AG09319 (cell line): ENCODE measurements around the gene PGBD5.

Experiments
- DNase-seq: peaks from one replicate; pipeline ENCODE4 v3.0.0-alpha.2; 2010; ENCODE audit warnings: low read depth; ENCODE audit errors: extremely low read depth
- TF ChIP-seq, protein P1 (sequence below): IDR thresholded peaks from 2 replicates; pipeline ENCODE4 v1.5.1; 2011; ENCODE audit warnings: low read depth, mild to moderate bottlenecking, inconsistent platforms, low read length, moderate library complexity

PGBD5 gene

DNA sequence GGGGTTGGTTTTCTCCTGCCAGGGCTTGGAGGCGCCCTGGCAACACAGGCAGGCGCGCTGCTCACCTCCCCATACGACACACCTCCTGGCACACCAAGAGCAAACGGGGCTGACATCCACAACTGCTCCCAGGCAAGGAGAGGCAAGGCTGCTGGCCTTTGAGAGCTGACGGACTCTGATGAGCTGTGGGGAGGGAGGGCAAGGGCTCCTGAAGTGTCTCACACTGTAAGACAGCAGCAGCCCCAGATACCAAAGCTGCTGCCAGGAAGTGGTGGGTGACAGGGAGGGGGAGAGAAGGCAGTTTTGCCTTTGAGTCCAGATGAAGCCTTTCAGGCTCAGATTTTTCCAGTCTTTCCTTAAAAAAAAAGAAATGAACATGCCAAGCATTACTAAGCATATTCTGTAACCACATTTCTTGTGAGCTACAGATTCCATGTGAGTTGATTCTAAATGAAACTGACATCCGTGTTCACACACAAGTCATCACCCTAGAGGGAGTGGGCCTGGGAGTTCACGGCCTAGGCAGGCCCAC, 24.3 kb downstream of the PGBD5 start:
- TF ChIP-seq, protein P1, sequence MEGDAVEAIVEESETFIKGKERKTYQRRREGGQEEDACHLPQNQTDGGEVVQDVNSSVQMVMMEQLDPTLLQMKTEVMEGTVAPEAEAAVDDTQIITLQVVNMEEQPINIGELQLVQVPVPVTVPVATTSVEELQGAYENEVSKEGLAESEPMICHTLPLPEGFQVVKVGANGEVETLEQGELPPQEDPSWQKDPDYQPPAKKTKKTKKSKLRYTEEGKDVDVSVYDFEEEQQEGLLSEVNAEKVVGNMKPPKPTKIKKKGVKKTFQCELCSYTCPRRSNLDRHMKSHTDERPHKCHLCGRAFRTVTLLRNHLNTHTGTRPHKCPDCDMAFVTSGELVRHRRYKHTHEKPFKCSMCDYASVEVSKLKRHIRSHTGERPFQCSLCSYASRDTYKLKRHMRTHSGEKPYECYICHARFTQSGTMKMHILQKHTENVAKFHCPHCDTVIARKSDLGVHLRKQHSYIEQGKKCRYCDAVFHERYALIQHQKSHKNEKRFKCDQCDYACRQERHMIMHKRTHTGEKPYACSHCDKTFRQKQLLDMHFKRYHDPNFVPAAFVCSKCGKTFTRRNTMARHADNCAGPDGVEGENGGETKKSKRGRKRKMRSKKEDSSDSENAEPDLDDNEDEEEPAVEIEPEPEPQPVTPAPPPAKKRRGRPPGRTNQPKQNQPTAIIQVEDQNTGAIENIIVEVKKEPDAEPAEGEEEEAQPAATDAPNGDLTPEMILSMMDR, result no peak
- DNase-seq, result no peak

GRCh38 chr1:230401101-230401500, 25.0 kb downstream of the PGBD5 start:
- TF ChIP-seq, protein P1, result no peak

DNA sequence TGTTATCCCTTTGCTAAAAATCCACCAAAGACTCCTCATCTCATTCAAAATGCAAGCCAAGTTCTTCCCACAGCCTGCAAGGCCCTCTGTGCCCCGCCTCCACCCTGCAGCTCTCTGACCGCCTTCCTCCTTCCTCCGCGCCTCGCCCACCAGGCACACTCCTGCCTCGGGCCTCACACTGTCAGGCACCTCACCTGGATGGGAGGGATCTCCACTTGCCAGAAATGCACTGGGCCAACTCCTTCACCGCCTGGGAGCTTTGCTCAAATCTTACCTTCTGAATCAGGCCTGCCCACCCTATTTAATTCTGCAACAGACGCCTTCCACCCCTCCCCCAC, 26.2 kb downstream of the PGBD5 start:
- no peak for DNase-seq
- TF ChIP-seq, protein P1, result no peak

More at GRCh38 chr1:230401101-230401500, 25.0 kb downstream of the PGBD5 start:
- no peak for DNase-seq

DNA sequence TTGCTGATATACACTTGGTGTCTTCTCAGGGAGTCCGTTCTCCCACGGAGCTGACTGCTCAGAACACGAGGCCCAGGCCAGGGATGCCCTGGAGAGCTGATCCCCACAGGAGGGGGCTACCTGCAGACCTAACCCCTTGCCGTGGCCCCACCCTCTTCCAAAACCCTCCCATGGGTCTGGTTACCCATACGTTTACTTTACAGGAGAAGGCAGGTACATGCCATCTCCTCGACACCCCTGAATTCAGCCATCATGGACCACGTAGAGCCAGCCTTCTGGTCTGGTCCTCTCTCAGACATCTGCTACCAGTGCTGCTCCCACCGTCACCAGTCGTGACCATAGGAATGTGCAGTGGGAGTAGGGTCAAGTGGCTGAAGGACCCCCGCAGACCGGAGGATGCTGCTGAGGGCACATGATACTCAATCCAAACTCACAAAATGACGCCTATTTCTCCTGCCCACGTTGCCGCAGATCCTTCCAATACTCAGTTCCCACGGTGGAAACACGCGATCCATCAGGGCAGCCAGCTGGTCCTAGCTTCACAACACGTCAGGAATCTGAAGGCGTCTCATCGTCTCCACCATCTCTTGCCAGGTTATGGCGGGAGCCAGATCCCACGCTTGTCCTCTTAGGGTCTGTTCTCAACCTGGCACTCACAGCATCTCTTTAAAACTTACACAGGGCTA, 26.7 kb downstream of the PGBD5 start:
- no peak for DNase-seq
- TF ChIP-seq, protein P1, result no peak

- TF ChIP-seq, protein P1, result no peak
- DNase-seq, result no peak
Observed at GRCh38 chr1:230398856-230399255, 27.3 kb downstream of the PGBD5 start.

- TF ChIP-seq, protein P1, result no peak
- no peak for DNase-seq
Observed at GRCh38 chr1:230396966-230397365, 29.2 kb downstream of the PGBD5 start.

DNA sequence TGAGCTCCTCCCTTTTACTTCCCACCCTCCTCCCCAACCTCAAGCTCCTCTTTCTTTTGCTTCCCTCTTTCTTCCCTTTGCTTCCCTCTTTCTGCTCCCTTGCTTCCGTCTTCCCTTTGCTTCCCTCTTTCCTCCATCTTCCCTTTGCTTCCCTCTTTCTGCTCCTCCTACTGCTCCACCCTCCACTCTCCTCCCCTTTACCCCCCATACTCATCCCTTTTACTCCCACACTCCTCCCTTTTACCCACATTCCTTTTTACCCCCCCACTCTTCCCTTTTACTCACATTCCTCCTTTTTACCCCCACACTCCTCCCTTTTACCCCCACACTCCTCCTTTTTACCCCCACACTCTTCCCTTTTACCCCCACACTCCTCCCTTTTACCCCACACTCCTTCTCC, 30.2 kb downstream of the PGBD5 start:
- no peak for DNase-seq
- TF ChIP-seq, protein P1, result no peak
